Measurements from ENCODE around the gene MAST3. TPM values are rescaled to one million over a fixed set of nuclear protein-coding genes. Genes with fewer than 3 reads are reported as not detected.

Gene MAST3
- total RNA-seq, 1 donor from 2014 or later: 13.4 TPM

DNA sequence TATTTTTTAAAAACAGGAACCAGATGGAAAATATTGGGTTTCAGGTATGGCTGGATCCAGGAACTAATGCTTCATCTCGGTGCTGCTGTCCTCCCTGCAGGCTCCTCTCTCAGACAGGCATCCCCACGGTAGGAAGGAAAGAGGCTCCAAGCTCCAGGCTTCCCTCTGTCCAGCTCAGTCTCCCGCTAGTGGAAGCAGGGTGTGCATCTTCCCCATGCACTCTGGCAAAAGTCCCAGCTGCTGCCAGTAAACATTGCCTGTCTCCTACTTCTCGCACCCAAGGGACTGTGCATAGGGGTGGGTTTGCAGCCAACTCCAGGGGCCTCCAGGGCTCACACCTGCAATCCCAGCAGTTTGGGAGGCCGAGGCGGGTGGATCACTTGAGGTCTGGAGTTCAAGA is 40.0 kb upstream of the MAST3 start:
- H3K4me3 Mint-ChIP-seq: no peak overlapping the region
- H3K27ac Mint-ChIP-seq (ENCODE audit: unreplicated experiment): no peak overlapping the region
- peaks cover 7% of the 10 kb centered on the region for H3K27me3 Mint-ChIP-seq (ENCODE audit: low read depth)
- H3K4me1 Mint-ChIP-seq: peaks cover 12% of the 10 kb centered on the region
- no peaks in the 10 kb centered on the region for H3K9me3 Mint-ChIP-seq
- DNase-seq (ENCODE audit: low read depth, low spot score): no peak
- TF ChIP-seq, protein P1, sequence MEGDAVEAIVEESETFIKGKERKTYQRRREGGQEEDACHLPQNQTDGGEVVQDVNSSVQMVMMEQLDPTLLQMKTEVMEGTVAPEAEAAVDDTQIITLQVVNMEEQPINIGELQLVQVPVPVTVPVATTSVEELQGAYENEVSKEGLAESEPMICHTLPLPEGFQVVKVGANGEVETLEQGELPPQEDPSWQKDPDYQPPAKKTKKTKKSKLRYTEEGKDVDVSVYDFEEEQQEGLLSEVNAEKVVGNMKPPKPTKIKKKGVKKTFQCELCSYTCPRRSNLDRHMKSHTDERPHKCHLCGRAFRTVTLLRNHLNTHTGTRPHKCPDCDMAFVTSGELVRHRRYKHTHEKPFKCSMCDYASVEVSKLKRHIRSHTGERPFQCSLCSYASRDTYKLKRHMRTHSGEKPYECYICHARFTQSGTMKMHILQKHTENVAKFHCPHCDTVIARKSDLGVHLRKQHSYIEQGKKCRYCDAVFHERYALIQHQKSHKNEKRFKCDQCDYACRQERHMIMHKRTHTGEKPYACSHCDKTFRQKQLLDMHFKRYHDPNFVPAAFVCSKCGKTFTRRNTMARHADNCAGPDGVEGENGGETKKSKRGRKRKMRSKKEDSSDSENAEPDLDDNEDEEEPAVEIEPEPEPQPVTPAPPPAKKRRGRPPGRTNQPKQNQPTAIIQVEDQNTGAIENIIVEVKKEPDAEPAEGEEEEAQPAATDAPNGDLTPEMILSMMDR (conservative IDR thresholded peaks at IDR 0.05): no peak
- no peaks in the 10 kb centered on the region for H3K36me3 Mint-ChIP-seq (ENCODE audit: low read depth)

DNA sequence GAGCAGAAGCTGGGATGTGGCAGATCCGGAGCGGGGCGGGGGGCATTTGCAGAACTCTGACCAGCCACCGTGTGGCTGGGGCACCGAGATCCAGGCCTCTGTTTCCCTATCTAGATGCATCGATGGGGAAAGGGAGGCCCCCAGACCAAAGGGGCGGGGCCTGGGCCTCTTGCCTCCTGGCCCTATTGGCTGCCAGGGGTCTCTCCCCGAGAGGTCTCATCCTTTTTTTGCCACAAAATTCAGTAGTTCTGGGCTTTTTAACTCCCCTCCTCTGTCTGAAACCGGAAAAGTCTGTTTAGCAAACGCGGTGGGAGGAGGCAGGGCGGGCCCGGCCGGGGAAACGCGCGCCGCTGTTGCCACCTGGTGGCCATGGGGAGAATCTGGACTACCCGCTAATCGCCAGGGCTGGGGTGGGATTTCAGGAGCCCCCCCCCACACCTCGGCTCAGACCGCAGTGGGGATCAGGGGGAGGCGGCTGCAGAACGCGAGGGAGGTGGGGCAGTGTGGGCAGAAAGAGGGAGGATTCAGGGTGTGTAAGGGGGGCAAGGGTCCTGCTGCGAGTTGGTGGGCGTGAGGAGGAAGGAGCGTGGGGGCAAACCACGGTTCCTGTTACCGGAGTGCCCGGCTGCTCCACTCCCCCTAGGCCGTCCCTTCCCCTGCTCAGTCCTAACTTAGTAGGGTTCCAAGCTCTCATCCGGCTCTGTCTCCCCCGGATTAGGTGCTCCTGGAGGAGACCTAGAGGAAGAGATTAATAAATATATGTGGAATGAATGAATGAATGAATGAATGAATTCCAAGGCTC is 39.2 kb upstream of the MAST3 start:
- Mint-ChIP-seq H3K36me3 (ENCODE audit: low read depth) (no peaks in the 10 kb centered on the region), H3K9me3 (no peaks in the 10 kb centered on the region), H3K27me3 (ENCODE audit: low read depth) (no peaks in the 10 kb centered on the region), H3K27ac (ENCODE audit: unreplicated experiment) (no peak overlapping the region), H3K4me1 (peaks cover 15% of the 10 kb centered on the region), H3K4me3 (peak overlapping the region; percentile 38)
- TF ChIP-seq, protein P1 (conservative IDR thresholded peaks at IDR 0.05): peak; percentile 96
- DNase-seq (ENCODE audit: low read depth, low spot score): peak; percentile 85

DNA sequence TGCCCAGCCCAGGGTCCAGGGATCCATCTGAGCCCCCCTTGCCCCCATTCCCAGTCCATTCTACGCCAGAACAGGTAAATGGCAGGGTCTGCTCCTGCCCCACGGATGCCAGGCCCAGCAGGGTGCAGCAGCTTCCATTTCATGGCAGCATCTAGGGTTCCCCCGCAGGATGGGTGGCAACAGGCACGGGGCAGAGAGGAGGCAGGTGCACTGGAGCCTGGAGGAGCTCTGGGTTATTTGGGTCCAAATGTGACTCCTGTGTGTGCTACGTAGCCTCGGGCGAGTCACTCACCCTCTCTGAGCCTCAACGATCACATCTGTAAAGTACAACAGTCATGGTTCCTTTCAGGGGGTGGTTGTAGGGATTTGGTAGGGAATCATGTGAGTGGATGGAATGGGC is 38.3 kb upstream of the MAST3 start:
- Mint-ChIP-seq H3K4me1 (peaks cover 14% of the 10 kb centered on the region), H3K27me3 (ENCODE audit: low read depth) (no peaks in the 10 kb centered on the region), H3K4me3 (no peak overlapping the region), H3K9me3 (no peaks in the 10 kb centered on the region), H3K36me3 (ENCODE audit: low read depth) (no peaks in the 10 kb centered on the region), H3K27ac (ENCODE audit: unreplicated experiment) (no peak overlapping the region)
- no peak for DNase-seq (ENCODE audit: low read depth, low spot score)
- TF ChIP-seq, protein P1 (conservative IDR thresholded peaks at IDR 0.05): no peak

DNA sequence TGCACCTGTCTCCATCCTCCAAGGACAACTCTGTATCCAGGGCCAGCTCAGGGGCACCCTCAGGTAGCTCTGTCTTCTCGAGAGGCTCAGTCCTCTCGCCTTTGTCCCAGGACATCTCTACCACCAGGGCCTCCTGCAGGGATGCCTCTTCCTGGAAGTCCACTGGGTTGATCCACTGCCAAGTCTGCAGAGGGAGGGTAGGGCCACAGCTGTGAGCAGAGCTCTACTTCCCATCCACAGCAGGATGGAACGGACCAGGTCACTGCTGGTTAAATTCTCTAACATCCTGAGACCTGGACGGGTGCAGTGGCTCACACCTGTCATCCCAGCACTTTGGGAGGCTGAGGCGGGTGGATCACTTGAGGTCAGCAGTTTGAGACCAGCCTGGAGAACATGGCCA is 37.7 kb upstream of the MAST3 start:
- TF ChIP-seq, protein P1 (conservative IDR thresholded peaks at IDR 0.05): no peak
- Mint-ChIP-seq H3K36me3 (ENCODE audit: low read depth) (no peaks in the 10 kb centered on the region), H3K27me3 (ENCODE audit: low read depth) (peaks cover 3% of the 10 kb centered on the region), H3K4me1 (peaks cover 17% of the 10 kb centered on the region), H3K4me3 (no peak overlapping the region), H3K27ac (ENCODE audit: unreplicated experiment) (no peak overlapping the region), H3K9me3 (no peaks in the 10 kb centered on the region)
- DNase-seq (ENCODE audit: low read depth, low spot score): no peak

DNA sequence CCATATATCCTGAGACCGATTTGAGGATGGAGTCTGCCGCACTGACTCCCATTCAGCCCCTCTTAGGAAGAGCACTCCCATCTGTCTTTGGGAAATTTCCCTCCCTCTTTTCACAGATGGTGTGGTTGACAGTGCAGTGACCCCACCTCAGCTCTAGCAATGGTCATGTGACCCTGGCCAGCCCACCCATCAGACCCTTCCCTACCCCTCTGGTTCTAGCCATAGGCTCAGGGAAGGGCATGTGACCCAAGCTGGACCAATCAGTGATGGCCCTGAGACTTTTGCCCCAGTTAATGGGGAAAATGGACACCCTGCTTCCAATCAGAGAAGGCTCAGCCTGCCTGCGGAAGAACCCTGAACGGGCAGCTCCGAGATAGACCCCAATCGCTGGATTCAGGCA is 37.1 kb upstream of the MAST3 start:
- DNase-seq (ENCODE audit: low read depth, low spot score): no peak
- Mint-ChIP-seq H3K4me1 (peaks cover 20% of the 10 kb centered on the region), H3K27ac (ENCODE audit: unreplicated experiment) (no peak overlapping the region), H3K4me3 (no peak overlapping the region), H3K9me3 (no peaks in the 10 kb centered on the region), H3K36me3 (ENCODE audit: low read depth) (no peaks in the 10 kb centered on the region), H3K27me3 (ENCODE audit: low read depth) (peaks cover 3% of the 10 kb centered on the region)
- TF ChIP-seq, protein P1 (conservative IDR thresholded peaks at IDR 0.05): no peak
